GM12891 (cell line): ENCODE results near the gene MBNL3.

Experiments used
- PAX5 ChIP-seq: IDR thresholded peaks from 2 replicates; pipeline ENCODE4 v1.6.1; 2011; ENCODE audit warnings: low read length, moderate library complexity, mild to moderate bottlenecking; ENCODE audit not compliant: insufficient read depth, severe bottlenecking
- POLR2A ChIP-seq: IDR thresholded peaks from 2 replicates; pipeline ENCODE4 v1.6.1; 2011; ENCODE audit warnings: low read depth, low read length, control low read depth
- POLR2AphosphoS5 ChIP-seq: IDR thresholded peaks from 2 replicates; pipeline ENCODE4 v1.6.1; 2011; ENCODE audit warnings: low read depth, low read length, control low read depth
- POU2F2 ChIP-seq: IDR thresholded peaks from 2 replicates; pipeline ENCODE4 v1.6.1; 2011; ENCODE audit warnings: low read depth, mild to moderate bottlenecking, control low read depth, low read length, moderate library complexity
- SPI1 ChIP-seq: IDR thresholded peaks from 2 replicates; pipeline ENCODE4 v1.6.1; 2011; ENCODE audit warnings: low read depth, low read length, control low read depth
- TAF1 ChIP-seq: IDR thresholded peaks from 2 replicates; pipeline ENCODE4 v1.6.1; 2011; ENCODE audit warnings: low read depth, low read length, control low read depth

GRCh38 chrX:132468454-132468853 lies 20.4 kb downstream of the MBNL3 start:
- TF ChIP-seq POLR2A (no peak), TAF1 (no peak), POLR2AphosphoS5 (no peak), PAX5 (no peak), SPI1 (no peak), POU2F2 (no peak)
